Ishikawa (cell line): ENCODE data around the gene TSPOAP1.

ENCODE experiments used
- CEBPB ChIP-seq: IDR thresholded peaks from 2 replicates; pipeline ENCODE4 v1.6.1; 2012
- CREB1 ChIP-seq: IDR thresholded peaks from 2 replicates; pipeline ENCODE4 v1.6.1; 2012; ENCODE audit warnings: low read depth
- EGR1 ChIP-seq: IDR thresholded peaks from 2 replicates; pipeline ENCODE4 v1.6.1; 2012
- EP300 ChIP-seq: IDR thresholded peaks from 2 replicates; pipeline ENCODE4 v1.6.1; 2012; ENCODE audit warnings: borderline replicate concordance
- FOXM1 ChIP-seq: IDR thresholded peaks from 2 replicates; pipeline ENCODE4 v1.6.1; 2012; ENCODE audit warnings: low read depth, borderline replicate concordance
- NFIC ChIP-seq: IDR thresholded peaks from 2 replicates; pipeline ENCODE4 v1.6.1; 2012
- RAD21 ChIP-seq: IDR thresholded peaks from 2 replicates; pipeline ENCODE4 v1.6.1; 2012; ENCODE audit warnings: low read depth
- TCF12 ChIP-seq: IDR thresholded peaks from 2 replicates; pipeline ENCODE4 v1.6.1; 2012; ENCODE audit warnings: low read depth
- USF1 ChIP-seq: IDR thresholded peaks from 2 replicates; pipeline ENCODE4 v1.6.1; 2012
- YY1 ChIP-seq: IDR thresholded peaks from 2 replicates; pipeline ENCODE4 v1.6.1; 2012; ENCODE audit warnings: low read depth
- ZBTB7A ChIP-seq: IDR thresholded peaks from 2 replicates; pipeline ENCODE4 v1.6.1; 2012; ENCODE audit warnings: low read depth
- TF ChIP-seq, protein P1 (sequence below): IDR thresholded peaks from 2 replicates; pipeline ENCODE4 v1.6.1; 2012; ENCODE audit warnings: low read depth, mild to moderate bottlenecking
- TF ChIP-seq, protein P2 (sequence below): IDR thresholded peaks from 2 replicates; pipeline ENCODE4 v1.6.1; 2012

TSPOAP1 gene

GRCh38 chr17:58326609-58327362 lies 1.8 kb downstream of the TSPOAP1 start:
- TF ChIP-seq, protein P1, sequence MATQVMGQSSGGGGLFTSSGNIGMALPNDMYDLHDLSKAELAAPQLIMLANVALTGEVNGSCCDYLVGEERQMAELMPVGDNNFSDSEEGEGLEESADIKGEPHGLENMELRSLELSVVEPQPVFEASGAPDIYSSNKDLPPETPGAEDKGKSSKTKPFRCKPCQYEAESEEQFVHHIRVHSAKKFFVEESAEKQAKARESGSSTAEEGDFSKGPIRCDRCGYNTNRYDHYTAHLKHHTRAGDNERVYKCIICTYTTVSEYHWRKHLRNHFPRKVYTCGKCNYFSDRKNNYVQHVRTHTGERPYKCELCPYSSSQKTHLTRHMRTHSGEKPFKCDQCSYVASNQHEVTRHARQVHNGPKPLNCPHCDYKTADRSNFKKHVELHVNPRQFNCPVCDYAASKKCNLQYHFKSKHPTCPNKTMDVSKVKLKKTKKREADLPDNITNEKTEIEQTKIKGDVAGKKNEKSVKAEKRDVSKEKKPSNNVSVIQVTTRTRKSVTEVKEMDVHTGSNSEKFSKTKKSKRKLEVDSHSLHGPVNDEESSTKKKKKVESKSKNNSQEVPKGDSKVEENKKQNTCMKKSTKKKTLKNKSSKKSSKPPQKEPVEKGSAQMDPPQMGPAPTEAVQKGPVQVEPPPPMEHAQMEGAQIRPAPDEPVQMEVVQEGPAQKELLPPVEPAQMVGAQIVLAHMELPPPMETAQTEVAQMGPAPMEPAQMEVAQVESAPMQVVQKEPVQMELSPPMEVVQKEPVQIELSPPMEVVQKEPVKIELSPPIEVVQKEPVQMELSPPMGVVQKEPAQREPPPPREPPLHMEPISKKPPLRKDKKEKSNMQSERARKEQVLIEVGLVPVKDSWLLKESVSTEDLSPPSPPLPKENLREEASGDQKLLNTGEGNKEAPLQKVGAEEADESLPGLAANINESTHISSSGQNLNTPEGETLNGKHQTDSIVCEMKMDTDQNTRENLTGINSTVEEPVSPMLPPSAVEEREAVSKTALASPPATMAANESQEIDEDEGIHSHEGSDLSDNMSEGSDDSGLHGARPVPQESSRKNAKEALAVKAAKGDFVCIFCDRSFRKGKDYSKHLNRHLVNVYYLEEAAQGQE, result peak; percentile 47; the same call in 1 of the 2 replicates
- no peak for TF ChIP-seq USF1

DNA sequence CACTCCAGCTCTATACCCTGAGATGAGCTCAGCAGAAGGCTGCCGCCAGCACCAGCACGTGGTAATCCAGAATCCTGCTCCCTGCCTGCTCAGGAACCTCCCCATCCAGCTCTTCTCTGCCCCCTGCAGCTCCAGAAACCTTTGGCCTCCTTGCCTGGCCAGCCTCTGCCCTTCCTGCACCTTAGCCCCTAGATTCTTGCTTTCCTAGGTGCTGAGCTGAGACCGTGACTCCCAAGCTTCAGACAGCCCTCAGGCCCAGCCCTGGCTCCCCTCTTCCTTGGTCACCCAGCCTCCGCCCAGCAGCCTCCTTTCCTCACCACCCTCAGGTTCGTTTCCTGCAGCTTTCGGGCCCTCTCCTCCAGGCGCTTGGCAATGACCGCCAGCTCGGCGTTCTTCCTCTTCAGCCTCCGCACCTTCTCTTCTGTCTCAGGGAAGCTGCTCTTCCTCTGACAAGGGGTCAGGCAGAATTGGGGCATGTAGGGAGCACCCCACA lies 2.6 kb downstream of the TSPOAP1 start:
- no peak for TF ChIP-seq NFIC
- TF ChIP-seq CEBPB, result no peak
- no peak for TF ChIP-seq FOXM1
- TF ChIP-seq, protein P1, result peak; percentile 27; the same call in 1 of the 2 replicates

DNA sequence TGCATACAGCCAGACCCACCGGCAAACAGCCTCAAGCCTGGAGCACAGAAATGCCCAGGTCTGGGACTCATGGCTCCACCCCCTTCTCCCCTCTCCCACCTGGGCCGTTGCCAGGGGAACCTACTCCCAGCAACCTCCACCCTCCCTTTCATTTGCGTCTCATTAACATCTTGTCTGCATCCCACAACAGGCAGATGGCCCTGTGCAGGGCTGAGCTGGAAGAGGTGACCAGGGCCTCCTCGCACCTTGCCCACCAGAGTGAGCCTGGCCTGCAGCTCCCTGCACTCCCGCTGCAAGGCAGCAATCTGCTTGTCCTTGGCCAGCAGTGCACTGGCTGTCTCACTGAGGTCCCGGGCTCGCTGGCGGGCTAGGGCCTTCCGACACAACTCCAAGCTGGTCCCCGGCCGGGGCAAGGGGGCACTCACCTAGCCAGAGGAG lies 3.3 kb downstream of the TSPOAP1 start:
- TF ChIP-seq, protein P2, sequence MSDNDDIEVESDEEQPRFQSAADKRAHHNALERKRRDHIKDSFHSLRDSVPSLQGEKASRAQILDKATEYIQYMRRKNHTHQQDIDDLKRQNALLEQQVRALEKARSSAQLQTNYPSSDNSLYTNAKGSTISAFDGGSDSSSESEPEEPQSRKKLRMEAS, result no peak
- no peak for TF ChIP-seq CREB1
- no peak for TF ChIP-seq EP300
- TF ChIP-seq, protein P1, result no peak
- TF ChIP-seq ZBTB7A, result no peak
- no peak for TF ChIP-seq YY1

DNA sequence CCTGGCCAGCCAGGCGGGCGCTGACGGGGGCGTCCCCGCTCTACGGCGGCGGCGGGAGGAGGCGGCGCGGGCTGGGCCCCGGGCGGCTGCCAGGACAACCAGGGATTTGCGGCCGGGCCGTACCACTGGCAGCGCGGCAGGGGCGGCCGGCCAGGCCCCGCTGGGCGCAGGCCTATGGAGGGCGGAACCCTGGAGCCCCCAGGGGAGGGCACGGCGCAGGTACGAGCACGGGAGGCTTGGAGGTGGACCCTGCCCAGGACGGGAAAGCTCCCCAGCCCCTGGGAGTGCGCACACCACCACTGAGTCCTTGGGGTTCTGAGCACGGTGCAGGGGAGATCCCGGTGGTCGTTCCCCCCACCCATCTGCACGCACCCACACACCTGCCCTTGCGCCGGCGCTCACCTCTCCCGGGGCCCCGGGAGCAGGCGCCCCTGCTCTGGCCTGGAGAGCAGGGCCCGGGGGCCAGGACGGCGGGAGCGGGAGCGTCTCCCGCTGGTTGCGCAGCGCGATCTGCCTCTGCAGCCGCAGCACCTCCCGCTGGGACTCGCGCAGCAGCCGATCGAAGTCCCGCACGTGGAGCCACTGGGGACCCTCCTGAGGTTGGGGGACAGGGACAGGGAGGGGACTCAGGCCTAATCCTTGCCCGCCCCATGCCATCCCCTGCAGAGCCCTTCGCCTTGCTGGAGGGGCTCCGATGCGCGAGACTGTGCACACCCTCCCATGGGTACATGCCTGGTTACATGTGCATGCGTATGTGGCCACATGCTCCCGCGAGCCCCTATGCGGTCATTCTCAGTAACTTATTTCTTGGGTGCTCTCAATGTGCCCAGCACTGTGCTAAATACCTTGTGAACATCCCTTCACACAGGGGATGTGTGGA lies 3.9 kb downstream of the TSPOAP1 start:
- TF ChIP-seq, protein P2, result peak; percentile 89
- TF ChIP-seq TCF12, result no peak
- peak; percentile 66; the same call in 1 of the 2 replicates for TF ChIP-seq ZBTB7A
- TF ChIP-seq EGR1, result peak; percentile 45; the same call in 1 of the 2 replicates
- no peak for TF ChIP-seq CREB1

DNA sequence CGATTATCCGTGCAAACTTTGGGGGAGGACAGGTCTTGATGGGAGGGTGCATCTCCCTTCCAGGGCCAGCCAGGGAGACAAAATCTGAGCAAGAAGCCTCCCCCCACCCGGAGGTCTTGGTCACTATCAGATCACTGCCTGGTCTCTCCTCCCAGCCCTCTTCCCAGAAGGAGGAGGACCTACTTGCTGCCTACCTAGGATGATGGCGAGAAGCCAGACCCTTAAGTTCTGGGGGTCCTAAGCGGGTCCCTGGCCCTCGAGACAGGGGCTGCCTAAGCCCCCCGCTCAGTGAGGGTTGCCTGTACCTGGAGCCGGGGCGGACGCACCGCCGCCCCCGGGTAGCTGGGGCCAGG lies 4.6 kb downstream of the TSPOAP1 start:
- TF ChIP-seq ZBTB7A (0 out of 2 replicates have a peak, but pooled peaks have one; percentile 17), FOXM1 (no peak), RAD21 (no peak), CEBPB (no peak), NFIC (no peak)
- TF ChIP-seq, protein P2, result no peak
